22Rv1 (cell line): ENCODE results near the gene PSMD14.
"Not testable (repeated sequence)": the region's sequence is repeated elsewhere in the genome, so short reads cannot be mapped to it uniquely, and the experiment has no call there.

Experiments
- CTCF ChIP-seq: fragments of 450-650 bp; IDR thresholded peaks from 2 replicates; pipeline ENCODE4 v1.5.1; 2017; ENCODE audit warnings: mild to moderate bottlenecking
- ZFX ChIP-seq: fragments of 450-650 bp; IDR thresholded peaks from 2 replicates; pipeline ENCODE4 v1.6.1; 2017; ENCODE audit warnings: antibody characterized with exemption, borderline replicate concordance

- TF ChIP-seq CTCF, ZFX: not testable (repeated sequence)
These were observed 31.3 kb downstream of the PSMD14 start for GRCh38 chr2:161339532-161339931.
